ENCODE measurements around the gene SLC6A8. TPM values are rescaled to one million over a fixed set of nuclear protein-coding genes. Genes with fewer than 3 reads are reported as not detected.
"Not testable (repeated sequence)": the region's sequence is repeated elsewhere in the genome, so short reads cannot be mapped to it uniquely, and the experiment has no call there.

Gene SLC6A8
- total RNA-seq, 4 donors from 2014 or later: 26.1 to 74.1 (median 45.2) TPM

DNA sequence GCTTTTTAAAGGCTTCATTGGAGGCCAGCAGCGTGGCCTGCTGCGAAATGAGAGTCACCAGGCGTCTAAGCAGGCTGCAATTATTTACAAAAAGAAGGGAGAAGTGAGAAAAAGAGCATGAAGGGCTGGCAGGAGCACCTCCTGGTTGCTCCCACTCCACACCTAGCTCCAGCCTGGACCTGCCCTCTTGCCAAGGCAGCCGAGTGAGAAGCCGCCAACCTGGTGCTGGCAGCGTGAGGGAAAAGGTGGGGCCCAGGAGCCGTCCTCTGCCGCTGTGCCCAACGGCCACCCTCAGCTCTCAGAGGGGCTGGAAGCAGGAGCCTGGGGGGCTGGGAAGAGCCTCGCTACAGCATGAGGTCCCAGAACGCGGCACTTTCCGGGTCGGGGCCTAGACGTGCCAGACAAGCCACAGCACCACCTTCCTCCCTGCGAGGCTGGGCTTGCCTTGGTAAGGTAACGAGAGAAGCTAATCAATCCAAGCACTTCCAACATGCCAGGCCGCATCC, 16.3 kb downstream of the SLC6A8 start:
- no peak for DNase-seq (ENCODE audit: low spot score in 2 of 2)
- 69% methylated on average over 18 of the region's 18 CpGs for WGBS
- H3K27me3 ChIP-seq: no peaks in the 10 kb centered on the region
- H3K36me3 ChIP-seq: peaks cover 9% of the 10 kb centered on the region
- peaks cover 48% of the 10 kb centered on the region for H3K4me1 ChIP-seq
- H3K27ac ChIP-seq: peak overlapping the region; percentile 14
- H3K4me3 ChIP-seq: no peak overlapping the region
- H3K9me3 ChIP-seq: no peaks in the 10 kb centered on the region
- TF ChIP-seq POLR2AphosphoS5 (IDR thresholded peaks at IDR 0.05) (no peak), EP300 (IDR thresholded peaks at IDR 0.05) (no peak), CTCF (IDR thresholded peaks at IDR 0.05) (no peak), POLR2A (IDR thresholded peaks at IDR 0.05) (no peak)

DNA sequence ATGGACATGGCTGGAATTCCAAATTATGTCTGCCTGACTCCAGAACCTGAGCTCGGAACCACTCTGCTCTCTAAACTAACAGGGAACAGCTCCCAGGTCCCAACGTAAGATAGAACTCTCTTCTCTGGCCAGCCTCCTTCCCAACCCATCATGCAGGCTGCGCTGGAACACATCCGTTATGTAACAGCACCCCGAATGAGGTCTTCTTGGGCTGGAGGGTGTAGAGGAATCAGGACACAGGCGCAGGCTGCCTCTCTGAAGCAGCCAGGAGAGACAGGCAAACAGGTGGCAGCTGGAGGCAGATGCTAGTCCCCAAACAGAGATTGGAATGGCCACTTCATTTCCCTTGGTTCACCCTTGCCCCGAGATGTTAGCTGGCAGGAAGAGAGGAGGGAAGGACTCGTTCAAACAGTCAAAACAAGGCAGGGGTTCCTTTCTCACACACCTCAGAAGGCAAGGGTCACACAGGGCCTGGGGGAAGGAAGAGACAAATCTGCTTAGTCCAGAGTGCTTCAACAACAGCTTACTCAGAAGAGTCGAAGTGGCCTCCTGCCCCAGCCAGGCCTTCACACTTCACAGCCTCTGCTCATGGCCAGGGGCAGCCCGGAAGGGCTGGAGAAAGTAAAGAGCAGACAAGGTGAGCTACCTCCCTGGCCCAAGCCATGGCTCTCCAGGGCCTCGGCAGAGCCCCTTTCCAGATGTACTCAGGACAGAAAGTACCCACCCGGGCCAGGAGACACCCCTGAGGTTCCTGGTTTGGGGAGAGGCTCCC, 17.1 kb downstream of the SLC6A8 start:
- H3K27me3 ChIP-seq; H3K9me3 ChIP-seq; DNase-seq (ENCODE audit: low spot score in 2 of 2); H3K4me3 ChIP-seq; H3K36me3 ChIP-seq: not testable (repeated sequence)
- 67% methylated on average over 12 of the region's 12 CpGs for WGBS
- peaks cover 46% of the 10 kb centered on the region for H3K4me1 ChIP-seq
- H3K27ac ChIP-seq: peak overlapping the region; percentile 14

DNA sequence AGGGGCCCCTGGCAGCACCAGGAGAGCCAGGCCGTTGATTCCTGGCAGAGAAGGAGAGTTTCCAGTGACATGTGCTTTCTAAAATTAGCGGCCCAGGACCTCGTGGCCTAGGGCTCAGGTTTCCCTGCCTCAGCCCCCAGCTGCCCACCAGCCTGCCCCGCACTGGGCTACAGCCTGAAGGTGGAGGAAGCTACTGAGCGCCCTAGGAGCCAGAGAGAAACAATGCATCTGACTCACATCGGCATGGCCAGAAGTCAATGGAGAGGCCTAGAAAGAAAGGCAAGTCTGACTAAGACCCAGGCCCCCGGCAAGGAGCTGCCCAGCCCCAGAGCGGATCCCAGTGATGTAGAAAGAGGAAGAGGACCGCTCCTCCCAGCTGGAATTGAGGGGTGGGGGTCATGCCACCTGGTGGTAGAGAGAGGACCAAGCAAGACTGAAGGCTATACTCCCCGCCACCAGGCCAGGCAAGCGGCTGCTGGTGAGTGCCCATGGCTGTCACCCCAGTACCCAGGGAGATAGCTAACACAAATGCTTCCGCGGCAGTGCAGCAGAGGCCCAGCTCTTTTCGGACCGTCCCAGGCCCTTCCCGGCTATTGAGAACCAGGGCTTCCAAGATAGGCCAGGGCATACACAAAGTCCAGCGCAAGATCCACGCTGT, 17.8 kb downstream of the SLC6A8 start:
- peaks cover 13% of the 10 kb centered on the region for H3K36me3 ChIP-seq
- peaks cover 40% of the 10 kb centered on the region for H3K4me1 ChIP-seq
- H3K9me3 ChIP-seq; DNase-seq (ENCODE audit: low spot score in 2 of 2); H3K27me3 ChIP-seq; H3K4me3 ChIP-seq; H3K27ac ChIP-seq: not testable (repeated sequence)
- WGBS: 64% methylated on average over 14 of the region's 18 CpGs

- 68% methylated on average over 9 of the region's 9 CpGs for WGBS
- no peak for DNase-seq (ENCODE audit: low spot score in 2 of 2)
- TF ChIP-seq POLR2AphosphoS5 (IDR thresholded peaks at IDR 0.05) (no peak), CTCF (IDR thresholded peaks at IDR 0.05) (no peak)
- no peaks in the 10 kb centered on the region for H3K27me3 ChIP-seq
- no peak overlapping the region for H3K4me3 ChIP-seq
- peaks cover 11% of the 10 kb centered on the region for H3K36me3 ChIP-seq
- H3K9me3 ChIP-seq: no peaks in the 10 kb centered on the region
- H3K4me1 ChIP-seq: peaks cover 31% of the 10 kb centered on the region
- no peak overlapping the region for H3K27ac ChIP-seq
Observed at GRCh38 chrX:153706799-153707198, 19.1 kb downstream of the SLC6A8 start.

DNA sequence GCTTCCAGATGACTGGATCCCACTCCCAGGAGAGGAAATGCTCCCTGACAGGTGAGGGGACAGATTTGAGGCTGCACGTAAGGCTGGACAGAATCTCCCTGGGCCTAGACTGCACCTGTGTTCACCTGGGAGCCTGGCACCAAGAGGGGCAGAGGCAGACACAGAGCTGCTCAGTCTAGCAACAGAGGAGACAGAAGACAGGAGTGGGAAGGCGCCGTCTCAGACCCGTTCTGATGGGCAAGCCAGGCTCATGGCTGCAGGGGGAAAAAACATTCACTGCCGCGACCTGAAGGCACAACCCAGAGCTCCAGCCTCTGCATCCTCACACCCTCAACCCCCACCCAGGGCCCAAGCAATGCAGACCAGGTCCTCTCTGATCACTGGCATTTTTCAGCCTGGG, 19.7 kb downstream of the SLC6A8 start:
- 83% methylated on average over 6 of the region's 6 CpGs for WGBS
- no peaks in the 10 kb centered on the region for H3K9me3 ChIP-seq
- H3K36me3 ChIP-seq: peaks cover 11% of the 10 kb centered on the region
- H3K27me3 ChIP-seq: no peaks in the 10 kb centered on the region
- no peak for DNase-seq (ENCODE audit: low spot score in 2 of 2)
- peaks cover 31% of the 10 kb centered on the region for H3K4me1 ChIP-seq
- no peak overlapping the region for H3K4me3 ChIP-seq
- H3K27ac ChIP-seq: no peak overlapping the region
- TF ChIP-seq CTCF (IDR thresholded peaks at IDR 0.05) (no peak), POLR2AphosphoS5 (IDR thresholded peaks at IDR 0.05) (no peak), EP300 (IDR thresholded peaks at IDR 0.05) (no peak), POLR2A (IDR thresholded peaks at IDR 0.05) (no peak)

GRCh38 chrX:153708415-153708814, 20.7 kb downstream of the SLC6A8 start:
- Histone ChIP-seq H3K4me1 (peaks cover 23% of the 10 kb centered on the region), H3K27ac (no peak overlapping the region), H3K27me3 (no peaks in the 10 kb centered on the region), H3K9me3 (no peaks in the 10 kb centered on the region), H3K4me3 (no peak overlapping the region), H3K36me3 (peaks cover 9% of the 10 kb centered on the region)
- WGBS: 28% methylated on average over 10 of the region's 13 CpGs
- TF ChIP-seq CTCF (IDR thresholded peaks at IDR 0.05) (peak; percentile 42 to 62), EP300 (IDR thresholded peaks at IDR 0.05) (no peak)
- peak in 1 of 2 donors; percentile 85 for DNase-seq (ENCODE audit: low spot score in 2 of 2)
